CD4-positive, alpha-beta T cell treated with Interleukin-15 for 4 hours (primary cell): Measurements from ENCODE around the gene F10.

Experiments
- DNase-seq: peaks from one replicate; pipeline ENCODE4 v3.0.0-alpha.2; 2020; ENCODE audit warnings: low spot score

F10 gene

GRCh38 chr13:113171250-113172125, 48.9 kb downstream of the F10 start:
- DNase-seq: no peak

GRCh38 chr13:113172419-113172926, 49.9 kb downstream of the F10 start:
- no peak for DNase-seq

GRCh38 chr13:113176280-113176679, 53.7 kb downstream of the F10 start:
- DNase-seq: peak; percentile 73

- no peak for DNase-seq
Observed at GRCh38 chr13:113176822-113177221, 54.2 kb downstream of the F10 start.

- no peak for DNase-seq
Observed at GRCh38 chr13:113178070-113178895, 55.7 kb downstream of the F10 start.

- DNase-seq: no peak
Observed at GRCh38 chr13:113178896-113179167, 56.2 kb downstream of the F10 start.

GRCh38 chr13:113179374-113180230, 57.0 kb downstream of the F10 start:
- DNase-seq: no peak

- no peak for DNase-seq
Observed at GRCh38 chr13:113182046-113182445, 59.4 kb downstream of the F10 start.

GRCh38 chr13:113183450-113184129, 61.0 kb downstream of the F10 start:
- DNase-seq: no peak

- DNase-seq: peak; percentile 39
Observed at GRCh38 chr13:113184568-113185440, 62.2 kb downstream of the F10 start.

- peak; percentile 21 for DNase-seq
Observed at GRCh38 chr13:113186061-113186900, 63.7 kb downstream of the F10 start.

GRCh38 chr13:113187263-113187669, 64.7 kb downstream of the F10 start:
- peak; percentile 75 for DNase-seq

- no peak for DNase-seq
Observed at GRCh38 chr13:113187883-113188665, 65.5 kb downstream of the F10 start.

- no peak for DNase-seq
Observed at GRCh38 chr13:113190181-113190580, 67.6 kb downstream of the F10 start.

- DNase-seq: no peak
Observed at GRCh38 chr13:113192279-113192678, 69.7 kb downstream of the F10 start.

- no peak for DNase-seq
Observed at GRCh38 chr13:113192902-113193301, 70.3 kb downstream of the F10 start.

GRCh38 chr13:113195360-113195759, 72.8 kb downstream of the F10 start:
- no peak for DNase-seq

- DNase-seq: no peak
Observed at GRCh38 chr13:113196970-113197737, 74.6 kb downstream of the F10 start.
